Spleen (tissue), 13 donors: ENCODE results near the gene SPIN1. TPM values are rescaled to one million over a fixed set of nuclear protein-coding genes. Genes with fewer than 3 reads are reported as not detected.
A peak's percentile ranks its signal among the peaks of the same experiment; 100 is the strongest.
"Not testable (repeated sequence)": the region's sequence is repeated elsewhere in the genome, so short reads cannot be mapped to it uniquely, and the experiment has no call there.

ENCODE experiments used
- DNase-seq: peaks from one replicate; pipeline ENCODE4 v3.0.0-alpha.2; 2020
- H3K27ac ChIP-seq, 8 donors: fragments of 200-600 bp; sonication (generic) in 7 of 8; 1 replicate in 4 of 8; 2 replicates in 4 of 8; pipeline versions ENCODE4 v1.5.0 to v1.8.0; 2016 to 2021; ENCODE audit warnings: inconsistent platforms in 4 of 8, mild to moderate bottlenecking in 4 of 8, moderate library complexity in 1 of 8
- H3K27me3 ChIP-seq, 7 donors: fragments of 200-600 bp; sonication (generic) in 6 of 7; replicated peaks in 1 of 7; 1 replicate in 4 of 7; 2 replicates in 3 of 7; pipeline versions ENCODE4 v1.5.0 to v1.8.0; 2016 to 2021; ENCODE audit warnings: inconsistent platforms in 3 of 7, mild to moderate bottlenecking in 1 of 7
- H3K36me3 ChIP-seq, 6 donors: fragments of 200-600 bp; sonication (generic) in 5 of 6; 1 replicate in 4 of 6; 2 replicates in 2 of 6; pipeline versions ENCODE4 v1.5.0 to v1.8.0; 2016 to 2021; ENCODE audit warnings: inconsistent platforms in 2 of 6
- H3K4me1 ChIP-seq, 6 donors: fragments of 200-600 bp; sonication (generic) in 5 of 6; 1 replicate in 3 of 6; 2 replicates in 3 of 6; pipeline versions ENCODE4 v1.5.0 to v1.8.0; 2016 to 2021; ENCODE audit warnings: inconsistent platforms in 3 of 6
- H3K4me3 ChIP-seq, 8 donors: fragments of 200-600 bp; sonication (generic) in 7 of 8; 1 replicate in 4 of 8; 2 replicates in 4 of 8; pipeline versions ENCODE4 v1.5.0 to v1.8.0; 2016 to 2021; ENCODE audit warnings: inconsistent platforms in 4 of 8, mild to moderate bottlenecking in 4 of 8, moderate library complexity in 2 of 8
- H3K9me3 ChIP-seq, 8 donors: fragments of 200-600 bp; sonication (generic) in 7 of 8; 1 replicate in 4 of 8; 2 replicates in 4 of 8; pipeline versions ENCODE4 v1.5.0 to v1.8.0; 2016 to 2021; ENCODE audit warnings: inconsistent platforms in 4 of 8
- CTCF ChIP-seq, 11 experiments: fragments of 200-600 bp in 7 of 11; fragments of 450-650 bp in 4 of 11; sonication (generic) in 4 of 11; IDR thresholded peaks in 8 of 11; conservative IDR thresholded peaks in 3 of 11; 1 replicate in 7 of 11; 2 replicates in 4 of 11; pipeline versions ENCODE4 v1.4.0 to v1.8.0; 2016 to 2021; ENCODE audit warnings: antibody characterized with exemption in 11 of 11, inconsistent platforms in 4 of 11, mild to moderate bottlenecking in 1 of 11
- POLR2A ChIP-seq, 3 donors: fragments of 450-650 bp; IDR thresholded peaks; one replicate each; pipeline ENCODE4 v1.5.1; 2017; ENCODE audit warnings: antibody characterized with exemption in 3 of 3, mild to moderate bottlenecking in 1 of 3
- POLR2AphosphoS5 ChIP-seq, 3 donors: sonication (generic); formaldehyde crosslinking; IDR thresholded peaks; one replicate each; pipeline ENCODE4 v1.5.1; 2017; ENCODE audit warnings: antibody characterized with exemption in 3 of 3
- WGBS, 5 donors: extraction: QIAGEN DNeasy Blood & Tissue Kit in 3 of 5; methylation state at CpG; one replicate each; pipeline versions ENCODE4 v1.1.5 to v1.1.7; 2013 to 2018; 5-methylcytosine and 5-hydroxymethylcytosine counted together
- intact Hi-C: fragments of 100-400 bp; cut with DNase I; formaldehyde crosslinking; loops from one replicate; pipeline ENCODE4 v1.15.0; 2023; ENCODE audit warnings: low total_unique reads
- long read RNA-seq, 2 donors: transcript quantifications; one replicate each; lab custom pipeline, GENCODE V29; 2026
- polyA plus RNA-seq, 3 donors: library from polyadenylated mRNA; stranded (reverse); fragments of 200-250 nt; gene quantifications; one replicate each; pipeline ENCODE4 v1.2.1, GENCODE V29; 2013
- total RNA-seq, 7 donors: library from RNA; depleted of rRNA in 3 of 7; stranded (reverse); fragments of >200 nt in 3 of 7; fragmentation: NEBNext Ultra II Directional in 4 of 7; extraction: Animal tissue kit (Norgen Biotek cat#: 25700) in 4 of 7; gene quantifications; one replicate each; pipeline versions ENCODE4 v1.1.0 to v1.2.1, GENCODE V29; 2016 to 2021
- donor health status: healthy with polysubstance abuse.
- donor health status: DM: no; HTN: no; CAD: no; lungs with moderate emphysema.
- donor health status: DM: no; HTN: no; CAD: no.
- donor health status: Bipolar disorder and iron deficiency.
- donor health status: healthy.
- donor health status: DM: no; HTN: no; CAD: no.
- donor health status: DM: yes; HTN: yes; CAD: no.

The SPIN1 gene
- total RNA-seq: 10 to 100 TPM; 39.6 to 55.1 (median 49.8) TPM
- polyA plus RNA-seq: 10 to 100 TPM; 12.6 to 21.0 (median 13.2) TPM
- long read RNA-seq, donor 1, full-length matches to known transcripts: 13 of 18 reads
- long read RNA-seq, donor 1, partial matches to known transcripts: 5 of 18 reads
- long read RNA-seq, donor 1, other reads (novel, unspliced or antisense): 0 of 18 reads
- long read RNA-seq, donor 2, full-length matches to known transcripts: 10 of 10 reads
- long read RNA-seq, donor 2, partial matches to known transcripts: 0 of 10 reads
- long read RNA-seq, donor 2, other reads (novel, unspliced or antisense): 0 of 10 reads

- intact Hi-C loops: loop anchor here (5.0 kb wide), 1 partner anchor 211 kb away; no protein-coding TSS in a partner anchor
- TF ChIP-seq CTCF (IDR thresholded peaks at IDR 0.05 in 8 of 11, conservative IDR thresholded peaks at IDR 0.05 in 3 of 11) (peak in 6 of 11 experiments; percentile 54 to 72 (median 60)), POLR2A (IDR thresholded peaks at IDR 0.05) (no peak), POLR2AphosphoS5 (IDR thresholded peaks at IDR 0.05) (peak; percentile 51 to 72 (median 52))
- WGBS, 5 donors: 0% methylated on average over 3 to 106 of the region's 106 CpGs
These were observed at the start of gene SPIN1 for GRCh38 chr9:88388203-88388885. Gene SPIN1, plus strand, starts transcription at chr9:88388444. Its CDS starts 38,096 bp downstream, at chr9:88426540.

GRCh38 chr9:88339317-88339716 lies 48.9 kb upstream of the SPIN1 start:
- DNase-seq: no peak

More at GRCh38 chr9:88388203-88388885, at the start of gene SPIN1:
- no peaks in the 10 kb centered on the region for H3K9me3 ChIP-seq
- peak; percentile 96 for DNase-seq
- H3K4me1 ChIP-seq: peaks cover 0 to 55% (median 35%) of the 10 kb centered on the region in 6 donors
- no peaks in the 10 kb centered on the region for H3K36me3 ChIP-seq
- H3K27me3 ChIP-seq: no peaks in the 10 kb centered on the region
- peak within 1 kb of the TSS; percentile 69 to 97 (median 86) for H3K4me3 ChIP-seq
- peak within 1 kb of the TSS; percentile 78 to 95 (median 90) for H3K27ac ChIP-seq

GRCh38 chr9:88342246-88342645 lies 46.0 kb upstream of the SPIN1 start:
- Histone ChIP-seq H3K36me3 (no peaks in the 10 kb centered on the region), H3K4me1 (peaks cover 0 to 6% (median 0%) of the 10 kb centered on the region in 6 donors), H3K27me3 (peaks cover 0 to 15% (median 0%) of the 10 kb centered on the region in 7 donors), H3K9me3 (no peaks in the 10 kb centered on the region), H3K4me3 (no peak overlapping the region), H3K27ac (no peak overlapping the region)
- WGBS, 5 donors: 55 to 71% (median 63%) methylated on average over 2 of the region's 2 CpGs
- DNase-seq: no peak
- intact Hi-C loops: no loop called here
- no peak for TF ChIP-seq POLR2AphosphoS5 (IDR thresholded peaks at IDR 0.05)
- no peak for TF ChIP-seq POLR2A (IDR thresholded peaks at IDR 0.05)
- TF ChIP-seq CTCF (IDR thresholded peaks at IDR 0.05 in 8 of 11, conservative IDR thresholded peaks at IDR 0.05 in 3 of 11): no peak

More at GRCh38 chr9:88339317-88339716, 48.9 kb upstream of the SPIN1 start:
- Histone ChIP-seq H3K27ac (no peak overlapping the region), H3K36me3 (no peaks in the 10 kb centered on the region), H3K27me3 (peaks cover 0 to 15% (median 0%) of the 10 kb centered on the region in 7 donors), H3K9me3 (no peaks in the 10 kb centered on the region), H3K4me3 (no peak overlapping the region), H3K4me1 (peaks cover 0 to 6% (median 0%) of the 10 kb centered on the region in 6 donors)
- intact Hi-C loops: no loop called here
- WGBS, 5 donors: 8 to 17% (median 12%) methylated on average over 4 of the region's 4 CpGs
- TF ChIP-seq CTCF (IDR thresholded peaks at IDR 0.05 in 8 of 11, conservative IDR thresholded peaks at IDR 0.05 in 3 of 11) (no peak), POLR2AphosphoS5 (IDR thresholded peaks at IDR 0.05) (no peak), POLR2A (IDR thresholded peaks at IDR 0.05) (no peak)

GRCh38 chr9:88344013-88344412 lies 44.2 kb upstream of the SPIN1 start:
- no peaks in the 10 kb centered on the region for H3K9me3 ChIP-seq
- no peak for TF ChIP-seq CTCF (IDR thresholded peaks at IDR 0.05 in 8 of 11, conservative IDR thresholded peaks at IDR 0.05 in 3 of 11)
- no peak for TF ChIP-seq POLR2AphosphoS5 (IDR thresholded peaks at IDR 0.05)
- TF ChIP-seq POLR2A (IDR thresholded peaks at IDR 0.05): no peak
- no peak for DNase-seq
- no peaks in the 10 kb centered on the region for H3K36me3 ChIP-seq
- no peak overlapping the region for H3K4me3 ChIP-seq
- intact Hi-C loops: no loop called here
- peaks cover 0 to 7% (median 0%) of the 10 kb centered on the region in 7 donors for H3K27me3 ChIP-seq
- no peak overlapping the region for H3K27ac ChIP-seq
- 48 to 68% (median 55%) methylated on average over 7 of the region's 7 CpGs for WGBS, 5 donors
- H3K4me1 ChIP-seq: peaks cover 0 to 6% (median 0%) of the 10 kb centered on the region in 6 donors

- H3K36me3 ChIP-seq, DNase-seq, H3K4me1 ChIP-seq, H3K4me3 ChIP-seq, H3K27me3 ChIP-seq, H3K27ac ChIP-seq, intact Hi-C loops: not testable (repeated sequence)
- WGBS, 5 donors: 75 to 88% (median 86%) methylated on average over 4 to 5 of the region's 5 CpGs
- H3K9me3 ChIP-seq: peaks cover 0 to 18% (median 14%) of the 10 kb centered on the region in 8 donors
These were observed 37.9 kb upstream of the SPIN1 start for GRCh38 chr9:88350354-88350753.
